GM18505 (cell line): Measurements from ENCODE around the gene PEBP1.

Experiments used
- ATAC-seq: cut with Tn5 transposase; IDR thresholded peaks from one replicate; pipeline ENCODE4 v1.9.1; 2021; ENCODE audit not compliant: unreplicated experiment
- POLR2A ChIP-seq: IDR thresholded peaks from 4 replicates; pipeline ENCODE4 v1.6.1; 2011; ENCODE audit warnings: borderline replicate concordance; ENCODE audit not compliant: insufficient read depth, insufficient read length; ENCODE audit errors: extremely low read depth

Gene PEBP1

GRCh38 chr12:118135788-118136558 is at the start of gene PEBP1:
PEBP1 (plus strand) TSS chr12:118136124; CDS start chr12:118136210, 86 bp downstream.
- peak; percentile 87 for TF ChIP-seq POLR2A
- peak; percentile 97 for ATAC-seq

GRCh38 chr12:118089782-118090181 is 46.1 kb upstream of the PEBP1 start:
- TF ChIP-seq POLR2A = no peak
- no peak for ATAC-seq

- no peak for ATAC-seq
- TF ChIP-seq POLR2A = no peak
Measured at GRCh38 chr12:118094039-118094438, 41.9 kb upstream of the PEBP1 start.

- ATAC-seq = no peak
Measured at GRCh38 chr12:118098401-118098800, 37.5 kb upstream of the PEBP1 start.

GRCh38 chr12:118098911-118099671 is 36.8 kb upstream of the PEBP1 start:
- ATAC-seq = no peak
- no peak for TF ChIP-seq POLR2A

More at GRCh38 chr12:118098401-118098800, 37.5 kb upstream of the PEBP1 start:
- no peak for TF ChIP-seq POLR2A

- no peak for TF ChIP-seq POLR2A
- no peak for ATAC-seq
Measured at GRCh38 chr12:118101051-118101450, 34.9 kb upstream of the PEBP1 start.

GRCh38 chr12:118102070-118102469 is 33.9 kb upstream of the PEBP1 start:
- no peak for TF ChIP-seq POLR2A
- no peak for ATAC-seq

- ATAC-seq = no peak
Measured at GRCh38 chr12:118102609-118103008, 33.3 kb upstream of the PEBP1 start.

GRCh38 chr12:118103201-118103600 is 32.7 kb upstream of the PEBP1 start:
- ATAC-seq = no peak
- no peak for TF ChIP-seq POLR2A

More at GRCh38 chr12:118102609-118103008, 33.3 kb upstream of the PEBP1 start:
- no peak for TF ChIP-seq POLR2A

- no peak for TF ChIP-seq POLR2A
Measured at GRCh38 chr12:118103601-118104382, 32.1 kb upstream of the PEBP1 start, which contains the start of gene VSIG10. VSIG10 (minus strand) TSS chr12:118104011; CDS start chr12:118103671, 340 bp downstream.

GRCh38 chr12:118107011-118107410 is 28.9 kb upstream of the PEBP1 start:
- no peak for ATAC-seq
- no peak for TF ChIP-seq POLR2A

More at GRCh38 chr12:118103601-118104382, 32.1 kb upstream of the PEBP1 start, which contains the start of gene VSIG10:
- ATAC-seq = peak; percentile 40

GRCh38 chr12:118107694-118108093 is 28.2 kb upstream of the PEBP1 start:
- ATAC-seq = no peak
- TF ChIP-seq POLR2A = no peak

- TF ChIP-seq POLR2A = no peak
- no peak for ATAC-seq
Measured at GRCh38 chr12:118109088-118109487, 26.8 kb upstream of the PEBP1 start.

- TF ChIP-seq POLR2A = no peak
- ATAC-seq = no peak
Measured at GRCh38 chr12:118119449-118119879, 16.5 kb upstream of the PEBP1 start.
